ENCODE measurements around the gene URI1.

URI1 gene

DNA sequence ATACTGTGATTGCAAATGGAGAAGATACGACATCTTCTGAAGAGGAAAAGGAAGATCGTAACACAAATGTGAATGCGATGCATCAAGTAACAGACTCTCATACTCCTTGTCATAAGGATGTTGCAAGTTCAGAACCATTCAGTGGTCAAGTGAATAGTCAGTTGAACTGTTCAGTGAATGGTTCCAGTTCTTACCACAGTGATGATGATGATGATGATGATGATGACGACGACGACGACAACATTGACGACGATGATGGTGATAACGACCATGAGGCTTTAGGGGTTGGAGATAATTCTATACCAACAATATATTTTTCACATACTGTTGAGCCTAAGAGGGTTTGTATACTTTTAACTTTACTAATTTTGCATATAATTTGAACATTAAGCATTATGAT is 67.0 kb downstream of the URI1 start:
- Histone ChIP-seq H3K9me3 (ENCODE audit: severe bottlenecking) (no peaks in the 10 kb centered on the region), H3K4me1 (ENCODE audit: insufficient read depth, poor library complexity, severe bottlenecking) (no peaks in the 10 kb centered on the region), H3K27me3 (ENCODE audit: insufficient read depth, poor library complexity, severe bottlenecking) (no peaks in the 10 kb centered on the region), H3K36me3 (ENCODE audit: low read depth) (peaks cover 84% of the 10 kb centered on the region), H3K4me3 (ENCODE audit: severe bottlenecking) (no peak overlapping the region), H3K27ac (ENCODE audit: poor library complexity, severe bottlenecking) (no peak overlapping the region)
- DNase-seq (ENCODE audit: low spot score) (no peak), ATAC-seq (ENCODE audit: low read depth) (no peak)
- TF ChIP-seq, protein P1, sequence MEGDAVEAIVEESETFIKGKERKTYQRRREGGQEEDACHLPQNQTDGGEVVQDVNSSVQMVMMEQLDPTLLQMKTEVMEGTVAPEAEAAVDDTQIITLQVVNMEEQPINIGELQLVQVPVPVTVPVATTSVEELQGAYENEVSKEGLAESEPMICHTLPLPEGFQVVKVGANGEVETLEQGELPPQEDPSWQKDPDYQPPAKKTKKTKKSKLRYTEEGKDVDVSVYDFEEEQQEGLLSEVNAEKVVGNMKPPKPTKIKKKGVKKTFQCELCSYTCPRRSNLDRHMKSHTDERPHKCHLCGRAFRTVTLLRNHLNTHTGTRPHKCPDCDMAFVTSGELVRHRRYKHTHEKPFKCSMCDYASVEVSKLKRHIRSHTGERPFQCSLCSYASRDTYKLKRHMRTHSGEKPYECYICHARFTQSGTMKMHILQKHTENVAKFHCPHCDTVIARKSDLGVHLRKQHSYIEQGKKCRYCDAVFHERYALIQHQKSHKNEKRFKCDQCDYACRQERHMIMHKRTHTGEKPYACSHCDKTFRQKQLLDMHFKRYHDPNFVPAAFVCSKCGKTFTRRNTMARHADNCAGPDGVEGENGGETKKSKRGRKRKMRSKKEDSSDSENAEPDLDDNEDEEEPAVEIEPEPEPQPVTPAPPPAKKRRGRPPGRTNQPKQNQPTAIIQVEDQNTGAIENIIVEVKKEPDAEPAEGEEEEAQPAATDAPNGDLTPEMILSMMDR (IDR thresholded peaks at IDR 0.05; ENCODE audit: poor library complexity, severe bottlenecking): no peak

DNA sequence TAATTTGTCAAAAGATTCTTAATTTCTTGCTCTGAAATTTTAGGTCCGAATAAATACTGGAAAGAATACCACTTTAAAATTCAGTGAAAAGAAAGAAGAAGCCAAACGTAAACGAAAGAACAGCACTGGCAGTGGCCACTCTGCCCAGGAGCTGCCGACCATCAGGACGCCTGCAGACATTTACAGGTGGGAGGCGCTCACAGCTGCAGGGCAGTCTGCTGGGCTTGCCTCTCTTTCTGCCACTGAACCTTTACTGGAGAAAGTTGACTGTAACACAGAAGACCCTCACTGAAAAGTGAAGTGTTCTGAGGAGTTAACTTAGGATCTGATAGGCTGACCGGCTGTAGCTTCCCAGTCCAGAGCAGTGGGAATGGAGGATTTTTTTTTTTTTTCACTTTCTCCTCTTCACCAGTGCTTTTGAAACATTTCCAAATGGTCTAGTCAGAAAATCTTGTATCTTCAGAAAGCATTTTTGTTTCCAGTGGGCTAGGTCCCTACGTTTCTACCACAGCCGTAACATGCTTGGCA is 69.1 kb downstream of the URI1 start:
- peaks cover 86% of the 10 kb centered on the region for H3K36me3 ChIP-seq (ENCODE audit: low read depth)
- DNase-seq (ENCODE audit: low spot score) (no peak), ATAC-seq (ENCODE audit: low read depth) (no peak)

DNA sequence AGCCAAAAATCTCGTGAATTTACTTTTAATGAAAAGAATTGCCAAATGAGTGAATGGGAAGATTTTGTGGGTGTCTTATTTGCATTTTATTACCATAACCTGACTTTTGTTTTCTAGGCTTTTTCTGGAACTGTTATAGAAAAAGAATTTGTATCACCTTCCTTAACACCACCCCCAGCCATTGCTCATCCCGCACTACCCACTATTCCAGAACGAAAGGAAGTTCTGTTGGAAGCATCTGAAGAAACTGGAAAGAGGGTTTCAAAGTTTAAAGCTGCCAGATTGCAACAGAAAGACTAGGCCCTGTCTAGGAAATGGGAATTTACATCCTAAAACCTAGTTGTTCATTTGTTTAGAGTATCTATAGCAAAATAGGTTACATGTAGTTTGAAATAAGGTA is 72.7 kb downstream of the URI1 start:
- no peak overlapping the region for H3K27ac ChIP-seq (ENCODE audit: poor library complexity, severe bottlenecking)
- H3K4me1 ChIP-seq (ENCODE audit: insufficient read depth, poor library complexity, severe bottlenecking): no peaks in the 10 kb centered on the region
- H3K36me3 ChIP-seq (ENCODE audit: low read depth): peaks cover 60% of the 10 kb centered on the region
- no peak overlapping the region for H3K4me3 ChIP-seq (ENCODE audit: severe bottlenecking)
- TF ChIP-seq, protein P1 (IDR thresholded peaks at IDR 0.05; ENCODE audit: poor library complexity, severe bottlenecking): no peak
- DNase-seq (ENCODE audit: low spot score) (no peak), ATAC-seq (ENCODE audit: low read depth) (no peak)
- H3K27me3 ChIP-seq (ENCODE audit: insufficient read depth, poor library complexity, severe bottlenecking): no peaks in the 10 kb centered on the region
- no peaks in the 10 kb centered on the region for H3K9me3 ChIP-seq (ENCODE audit: severe bottlenecking)

More for the DNA sequence above, 69.1 kb downstream of the URI1 start:
- TF ChIP-seq, protein P1 (IDR thresholded peaks at IDR 0.05; ENCODE audit: poor library complexity, severe bottlenecking): no peak
- H3K27ac ChIP-seq (ENCODE audit: poor library complexity, severe bottlenecking): no peak overlapping the region
- no peaks in the 10 kb centered on the region for H3K27me3 ChIP-seq (ENCODE audit: insufficient read depth, poor library complexity, severe bottlenecking)
- H3K9me3 ChIP-seq (ENCODE audit: severe bottlenecking): no peaks in the 10 kb centered on the region
- H3K4me3 ChIP-seq (ENCODE audit: severe bottlenecking): no peak overlapping the region
- no peaks in the 10 kb centered on the region for H3K4me1 ChIP-seq (ENCODE audit: insufficient read depth, poor library complexity, severe bottlenecking)

DNA sequence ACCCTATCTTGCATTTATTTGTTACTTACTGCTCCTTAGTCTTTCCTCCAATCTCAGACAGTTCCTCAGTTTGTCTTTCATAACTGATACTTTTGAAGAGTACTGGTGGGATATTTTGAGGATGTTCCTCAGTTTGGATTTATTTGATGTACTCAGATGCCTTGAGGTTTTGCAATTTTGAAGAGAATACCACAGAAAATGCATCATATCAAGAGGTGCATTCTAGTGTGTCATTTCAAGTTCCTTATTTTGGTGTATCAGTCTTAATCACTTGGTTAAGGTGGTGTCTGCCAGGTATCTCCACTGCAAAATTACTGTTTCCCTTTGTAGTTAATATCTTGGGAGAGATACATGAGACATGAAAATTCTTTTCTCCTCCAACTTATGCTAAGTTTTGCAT is 75.1 kb downstream of the URI1 start:
- DNase-seq (ENCODE audit: low spot score) (no peak), ATAC-seq (ENCODE audit: low read depth) (no peak)
- Histone ChIP-seq H3K4me1 (ENCODE audit: insufficient read depth, poor library complexity, severe bottlenecking) (no peaks in the 10 kb centered on the region), H3K9me3 (ENCODE audit: severe bottlenecking) (no peaks in the 10 kb centered on the region), H3K36me3 (ENCODE audit: low read depth) (peaks cover 39% of the 10 kb centered on the region), H3K27me3 (ENCODE audit: insufficient read depth, poor library complexity, severe bottlenecking) (no peaks in the 10 kb centered on the region), H3K27ac (ENCODE audit: poor library complexity, severe bottlenecking) (no peak overlapping the region), H3K4me3 (ENCODE audit: severe bottlenecking) (no peak overlapping the region)
- TF ChIP-seq, protein P1 (IDR thresholded peaks at IDR 0.05; ENCODE audit: poor library complexity, severe bottlenecking): no peak

DNA sequence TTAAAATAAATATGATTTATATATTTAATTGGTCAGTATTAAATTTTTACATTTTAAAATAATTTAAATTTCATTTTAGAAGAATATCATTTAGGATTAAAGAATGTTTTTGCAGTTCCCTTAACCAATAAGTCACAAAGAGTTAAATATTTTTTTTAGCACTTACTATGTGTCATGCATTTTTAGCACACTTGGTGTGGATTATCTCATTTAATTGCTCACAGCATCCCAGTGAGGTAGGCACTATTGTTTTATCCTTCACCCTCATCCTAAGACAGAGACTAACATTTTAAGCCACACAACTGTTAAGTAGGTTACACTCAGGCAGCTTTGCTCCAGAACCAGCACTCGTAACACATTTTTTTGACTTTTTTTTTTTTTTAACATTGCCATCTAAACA is 78.2 kb downstream of the URI1 start:
- no peak for DNase-seq (ENCODE audit: low spot score)
- H3K27me3 ChIP-seq (ENCODE audit: insufficient read depth, poor library complexity, severe bottlenecking): no peaks in the 10 kb centered on the region
- TF ChIP-seq, protein P1 (IDR thresholded peaks at IDR 0.05; ENCODE audit: poor library complexity, severe bottlenecking): no peak

More for the DNA sequence above, 78.2 kb downstream of the URI1 start:
- ATAC-seq (ENCODE audit: low read depth): no peak
- H3K4me3 ChIP-seq (ENCODE audit: severe bottlenecking): no peak overlapping the region
- no peaks in the 10 kb centered on the region for H3K9me3 ChIP-seq (ENCODE audit: severe bottlenecking)
- no peaks in the 10 kb centered on the region for H3K4me1 ChIP-seq (ENCODE audit: insufficient read depth, poor library complexity, severe bottlenecking)
- H3K36me3 ChIP-seq (ENCODE audit: low read depth): peaks cover 20% of the 10 kb centered on the region
- no peak overlapping the region for H3K27ac ChIP-seq (ENCODE audit: poor library complexity, severe bottlenecking)
